GM12892 (cell line): ENCODE results near the gene COL23A1.

ENCODE experiments used
- POLR2A ChIP-seq: IDR thresholded peaks from 2 replicates; pipeline ENCODE4 v1.6.1; 2011; ENCODE audit warnings: low read depth, low read length, control low read depth
- POLR2AphosphoS5 ChIP-seq: IDR thresholded peaks from 2 replicates; pipeline ENCODE4 v1.6.1; 2011; ENCODE audit warnings: low read depth, low read length, control low read depth
- TAF1 ChIP-seq: IDR thresholded peaks from 2 replicates; pipeline ENCODE4 v1.6.1; 2011; ENCODE audit warnings: low read depth, mild to moderate bottlenecking, control low read depth, low read length, borderline replicate concordance

GRCh38 chr5:178476972-178477754 is 113.0 kb downstream of the COL23A1 start:
- TF ChIP-seq POLR2A (no peak), POLR2AphosphoS5 (no peak), TAF1 (no peak)
